Activated CD8-positive, alpha-beta T cell treated with anti-CD3 and anti-CD28 coated beads for 36 hours (primary cell): ENCODE data around the gene SYNPR. TPM values are rescaled to one million over a fixed set of nuclear protein-coding genes. Genes with fewer than 3 reads are reported as not detected.

Experiments used
- ATAC-seq: fragments of 200-7000 bp; cut with Tn5 transposase; one replicate; pipeline ENCODE4 v1.10.0; 2021; ENCODE audit warnings: mild to moderate bottlenecking, moderate library complexity
- CTCF ChIA-PET: fragments of 350-600 bp; sonication (Branson Sonifier 250); formaldehyde crosslinking; loops from one replicate; lab custom pipeline; 2021; ENCODE audit warnings: antibody characterized with exemption; lab: Charles Lee
- POLR2A ChIA-PET: fragments of 350-600 bp; sonication (Branson Sonifier 250); formaldehyde crosslinking; loops from one replicate; lab custom pipeline; 2021; ENCODE audit warnings: antibody characterized with exemption; lab: Charles Lee
- DNase-seq: peaks from one replicate; pipeline ENCODE4 v3.0.0-alpha.2; 2020
- H3K27ac Mint-ChIP-seq: one replicate; pipeline ENCODE4 v1.8.0; 2021; ENCODE audit warnings: mild to moderate bottlenecking, mixed read lengths
- H3K27me3 Mint-ChIP-seq: one replicate; pipeline ENCODE4 v1.8.0; 2021; ENCODE audit warnings: mixed read lengths
- H3K36me3 Mint-ChIP-seq: one replicate; pipeline ENCODE4 v1.8.0; 2021; ENCODE audit warnings: low read depth, mixed read lengths
- H3K4me1 Mint-ChIP-seq: one replicate; pipeline ENCODE4 v1.8.0; 2021; ENCODE audit warnings: low read depth, mixed read lengths
- H3K4me3 Mint-ChIP-seq: one replicate; pipeline ENCODE4 v1.8.0; 2021; ENCODE audit warnings: mild to moderate bottlenecking, moderate library complexity, mixed read lengths
- H3K9me3 Mint-ChIP-seq: one replicate; pipeline ENCODE4 v1.8.0; 2021; ENCODE audit warnings: mixed read lengths
- intact Hi-C: fragments of 100-400 bp; cut with micrococcal nuclease; formaldehyde crosslinking; loops from one replicate; pipeline ENCODE4 v1.10.0; 2022
- total RNA-seq, 2 experiments: library from RNA; stranded (reverse); gene quantifications; one replicate each; pipeline ENCODE4 v1.2.3, GENCODE V29; 2021
- TF ChIP-seq, protein P1 (sequence below): fragments of 200-600 bp; IDR thresholded peaks from one replicate; pipeline ENCODE4 v1.8.0; 2022; ENCODE audit warnings: antibody characterized with exemption, mild to moderate bottlenecking

SYNPR gene
- total RNA-seq, 2 experiments from 2014 or later: not detected

DNA sequence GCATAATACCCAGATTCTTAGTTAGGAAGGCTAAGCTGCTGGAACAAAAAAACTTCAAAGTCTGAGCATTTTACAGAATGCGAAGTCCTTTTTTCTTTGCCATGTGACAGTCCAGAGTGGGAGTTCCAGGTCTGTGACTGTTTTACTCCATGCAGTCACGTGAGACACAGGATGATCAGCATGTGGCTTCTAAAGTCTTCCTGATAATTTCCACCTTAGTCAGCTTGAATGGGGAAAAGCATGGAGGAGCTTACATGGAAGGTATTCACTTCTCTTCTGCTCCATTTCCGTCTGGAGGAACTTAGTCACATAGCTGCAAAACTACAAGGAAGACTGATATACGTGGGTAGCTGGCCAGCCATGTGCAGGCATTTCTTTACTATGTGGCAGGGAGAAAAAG lies 376.1 kb downstream of the SYNPR start:
- H3K4me3 Mint-ChIP-seq: no peak overlapping the region
- intact Hi-C loops: no loop called here
- no peaks in the 10 kb centered on the region for H3K4me1 Mint-ChIP-seq
- no peaks in the 10 kb centered on the region for H3K36me3 Mint-ChIP-seq
- CTCF ChIA-PET: no interaction called here
- POLR2A ChIA-PET: no interaction called here
- H3K9me3 Mint-ChIP-seq: no peaks in the 10 kb centered on the region
- ATAC-seq (no peak), DNase-seq (no peak)
- H3K27me3 Mint-ChIP-seq: no peaks in the 10 kb centered on the region
- TF ChIP-seq, protein P1, sequence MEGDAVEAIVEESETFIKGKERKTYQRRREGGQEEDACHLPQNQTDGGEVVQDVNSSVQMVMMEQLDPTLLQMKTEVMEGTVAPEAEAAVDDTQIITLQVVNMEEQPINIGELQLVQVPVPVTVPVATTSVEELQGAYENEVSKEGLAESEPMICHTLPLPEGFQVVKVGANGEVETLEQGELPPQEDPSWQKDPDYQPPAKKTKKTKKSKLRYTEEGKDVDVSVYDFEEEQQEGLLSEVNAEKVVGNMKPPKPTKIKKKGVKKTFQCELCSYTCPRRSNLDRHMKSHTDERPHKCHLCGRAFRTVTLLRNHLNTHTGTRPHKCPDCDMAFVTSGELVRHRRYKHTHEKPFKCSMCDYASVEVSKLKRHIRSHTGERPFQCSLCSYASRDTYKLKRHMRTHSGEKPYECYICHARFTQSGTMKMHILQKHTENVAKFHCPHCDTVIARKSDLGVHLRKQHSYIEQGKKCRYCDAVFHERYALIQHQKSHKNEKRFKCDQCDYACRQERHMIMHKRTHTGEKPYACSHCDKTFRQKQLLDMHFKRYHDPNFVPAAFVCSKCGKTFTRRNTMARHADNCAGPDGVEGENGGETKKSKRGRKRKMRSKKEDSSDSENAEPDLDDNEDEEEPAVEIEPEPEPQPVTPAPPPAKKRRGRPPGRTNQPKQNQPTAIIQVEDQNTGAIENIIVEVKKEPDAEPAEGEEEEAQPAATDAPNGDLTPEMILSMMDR: no peak
- H3K27ac Mint-ChIP-seq: no peak overlapping the region

DNA sequence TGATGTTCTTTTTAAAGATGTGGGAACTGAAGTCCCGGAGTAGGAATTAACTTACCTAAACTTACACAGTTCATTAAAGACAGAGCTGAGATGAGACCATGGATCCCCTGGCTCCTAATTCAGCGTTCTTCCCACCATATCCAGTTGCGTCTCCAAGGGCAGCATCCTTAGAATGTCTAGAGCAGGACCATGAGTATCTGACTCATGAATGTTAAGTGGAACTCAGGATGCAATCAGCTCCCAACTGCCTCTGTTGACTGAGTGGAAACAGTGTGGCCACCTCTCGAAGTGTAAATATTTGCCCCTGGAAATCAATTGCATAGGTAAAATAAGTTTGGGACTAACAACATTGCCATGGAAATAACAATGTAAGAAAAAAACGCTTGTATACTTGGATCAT lies 376.8 kb downstream of the SYNPR start:
- no peaks in the 10 kb centered on the region for H3K36me3 Mint-ChIP-seq
- H3K27me3 Mint-ChIP-seq: no peaks in the 10 kb centered on the region
- no peaks in the 10 kb centered on the region for H3K4me1 Mint-ChIP-seq
- POLR2A ChIA-PET: no interaction called here
- ATAC-seq (no peak), DNase-seq (no peak)
- CTCF ChIA-PET: no interaction called here
- no peak overlapping the region for H3K4me3 Mint-ChIP-seq
- intact Hi-C loops: no loop called here
- no peaks in the 10 kb centered on the region for H3K9me3 Mint-ChIP-seq
- TF ChIP-seq, protein P1: no peak
- H3K27ac Mint-ChIP-seq: no peak overlapping the region

DNA sequence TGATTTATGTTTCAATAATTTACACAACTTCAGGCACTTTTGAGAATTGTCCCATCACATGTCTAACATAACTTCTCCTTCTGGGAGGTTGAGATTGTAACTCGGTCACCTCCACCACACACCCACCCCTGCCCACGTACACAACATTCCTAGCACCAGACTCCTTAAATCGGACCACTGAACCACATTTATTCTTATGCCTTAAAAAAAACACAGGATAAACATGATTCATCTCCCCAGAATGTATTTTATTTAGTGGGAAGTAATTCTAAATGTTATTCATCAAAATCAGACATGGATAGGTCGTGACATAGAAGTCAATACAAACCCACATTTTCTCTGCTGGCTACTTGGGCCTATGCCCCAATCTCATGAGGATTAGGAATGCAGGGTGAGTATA lies 377.4 kb downstream of the SYNPR start:
- intact Hi-C loops: no loop called here
- H3K4me3 Mint-ChIP-seq: no peak overlapping the region
- TF ChIP-seq, protein P1: no peak
- H3K27ac Mint-ChIP-seq: no peak overlapping the region
- no peak for ATAC-seq
- H3K9me3 Mint-ChIP-seq: no peaks in the 10 kb centered on the region
- no peak for DNase-seq
- CTCF ChIA-PET: no interaction called here
- no peaks in the 10 kb centered on the region for H3K4me1 Mint-ChIP-seq
- no peaks in the 10 kb centered on the region for H3K36me3 Mint-ChIP-seq
- no peaks in the 10 kb centered on the region for H3K27me3 Mint-ChIP-seq
- POLR2A ChIA-PET: no interaction called here

DNA sequence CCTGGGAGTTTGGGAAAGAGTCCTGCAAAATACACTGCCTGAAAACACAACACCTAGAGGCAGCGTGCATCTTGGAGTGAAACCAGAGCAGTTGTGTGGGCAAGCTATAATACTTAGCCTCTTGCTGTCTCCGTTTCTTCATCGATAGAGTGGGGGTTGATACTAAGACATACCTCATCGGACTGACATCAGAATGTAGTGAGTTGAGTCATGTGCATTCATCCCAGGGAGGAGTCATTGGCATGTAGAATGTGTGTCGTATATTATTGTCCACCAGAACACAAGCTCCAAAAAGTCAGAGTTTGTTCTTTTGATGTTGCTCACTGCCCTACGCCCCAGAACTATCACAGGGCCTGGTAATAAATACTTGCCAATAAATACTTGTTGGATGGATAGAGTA lies 378.7 kb downstream of the SYNPR start:
- TF ChIP-seq, protein P1: no peak
- H3K27ac Mint-ChIP-seq: no peak overlapping the region
- DNase-seq (no peak), ATAC-seq (no peak)
- no peaks in the 10 kb centered on the region for H3K27me3 Mint-ChIP-seq
- no peaks in the 10 kb centered on the region for H3K36me3 Mint-ChIP-seq
- no peaks in the 10 kb centered on the region for H3K9me3 Mint-ChIP-seq
- ChIA-PET POLR2A (no interaction called here), CTCF (no interaction called here)
- no peaks in the 10 kb centered on the region for H3K4me1 Mint-ChIP-seq
- H3K4me3 Mint-ChIP-seq: no peak overlapping the region
- intact Hi-C loops: no loop called here

DNA sequence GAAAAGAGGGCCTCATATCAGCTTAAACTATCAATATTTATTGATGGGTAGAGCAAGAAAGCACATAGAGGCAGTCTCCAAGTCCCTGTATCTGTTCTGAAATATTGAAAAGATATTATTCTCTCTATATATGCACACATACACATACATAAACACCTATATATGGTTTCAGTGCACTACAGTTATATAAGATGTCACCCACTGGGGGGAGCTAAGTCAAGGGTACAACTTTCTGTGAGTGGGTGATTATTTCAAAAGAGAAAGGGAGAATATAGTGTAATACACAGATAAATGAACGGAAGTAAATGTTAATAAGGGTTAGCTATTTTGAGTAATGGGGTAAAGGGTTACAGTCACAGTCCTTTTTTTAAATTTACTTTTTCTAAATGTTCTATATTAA lies 383.1 kb downstream of the SYNPR start:
- no peaks in the 10 kb centered on the region for H3K9me3 Mint-ChIP-seq
- H3K4me1 Mint-ChIP-seq: no peaks in the 10 kb centered on the region
- POLR2A ChIA-PET: no interaction called here
- no peaks in the 10 kb centered on the region for H3K27me3 Mint-ChIP-seq
- CTCF ChIA-PET: no interaction called here
- H3K4me3 Mint-ChIP-seq: no peak overlapping the region
- no peaks in the 10 kb centered on the region for H3K36me3 Mint-ChIP-seq
- TF ChIP-seq, protein P1: no peak
- ATAC-seq: no peak
- no peak for DNase-seq
- no peak overlapping the region for H3K27ac Mint-ChIP-seq
- intact Hi-C loops: no loop called here
